Right lobe of liver (tissue), 4 donors: Measurements from ENCODE around the gene LYPD6B.

Experiments
- CTCF ChIP-seq, 4 donors: fragments of 200-600 bp in 3 of 4; fragments of 450-650 bp in 1 of 4; IDR thresholded peaks; one replicate each; pipeline versions ENCODE4 v1.5.1 to v1.8.0; 2016 to 2022; ENCODE audit warnings: antibody characterized with exemption in 4 of 4, mild to moderate bottlenecking in 2 of 4
- POLR2A ChIP-seq: fragments of 450-650 bp; IDR thresholded peaks from one replicate; pipeline ENCODE4 v1.6.1; 2017; ENCODE audit warnings: antibody characterized with exemption, mild to moderate bottlenecking
- donor health status: DM: no; HTN: no; CAD: no.
- donor health status: DM: no; HTN: no; CAD: no.
- donor health status: DM: no; HTN: yes; CAD: no.

GRCh38 chr2:149057401-149057800 is 18.9 kb downstream of the LYPD6B start:
- TF ChIP-seq CTCF (IDR thresholded peaks at IDR 0.05): no peak
- no peak for TF ChIP-seq POLR2A
